H9 (cell line): Measurements from ENCODE around the gene GLYR1. TPM values are rescaled to one million over a fixed set of nuclear protein-coding genes. Genes with fewer than 3 reads are reported as not detected.

Experiments used
- DNase-seq: peaks from one replicate; pipeline ENCODE4 v3.0.0-alpha.2; 2017
- H2AFZ ChIP-seq: one replicate; pipeline ENCODE4 v1.6.1; 2013; ENCODE audit warnings: mild to moderate bottlenecking, low read length, control low read depth, moderate library complexity
- H2AK5ac ChIP-seq: 2 replicates; pipeline ENCODE4 v1.6.1; 2013; ENCODE audit warnings: low read length, control low read depth, mixed read lengths; ENCODE audit not compliant: insufficient read length
- H2BK120ac ChIP-seq: one replicate; pipeline ENCODE4 v1.6.1; 2013; ENCODE audit warnings: low read depth, mild to moderate bottlenecking, low read length, control low read depth, inconsistent platforms; ENCODE audit not compliant: poor library complexity, severe bottlenecking
- H2BK12ac ChIP-seq: 2 replicates; pipeline ENCODE4 v1.6.1; 2013; ENCODE audit warnings: low read length, control low read depth, mixed read lengths, low read depth; ENCODE audit not compliant: insufficient read length
- H2BK15ac ChIP-seq: 2 replicates; pipeline ENCODE4 v1.6.1; 2013; ENCODE audit warnings: low read depth, low read length, control low read depth
- H2BK20ac ChIP-seq: one replicate; pipeline ENCODE4 v1.6.1; 2013; ENCODE audit warnings: low read depth, mild to moderate bottlenecking, low read length, control low read depth, inconsistent platforms; ENCODE audit not compliant: poor library complexity, severe bottlenecking
- H2BK5ac ChIP-seq: 2 replicates; pipeline ENCODE4 v1.6.1; 2013; ENCODE audit warnings: low read length, control low read depth, mixed read lengths; ENCODE audit not compliant: insufficient read length
- H3K14ac ChIP-seq: 2 replicates; pipeline ENCODE4 v1.6.1; 2013; ENCODE audit warnings: low read length, control low read depth; ENCODE audit not compliant: insufficient read depth
- H3K18ac ChIP-seq: 2 replicates; pipeline ENCODE4 v1.6.1; 2013; ENCODE audit warnings: low read depth, mild to moderate bottlenecking, mixed read lengths, low read length, control low read depth; ENCODE audit not compliant: insufficient read length
- H3K23ac ChIP-seq: 2 replicates; pipeline ENCODE4 v1.6.1; 2013; ENCODE audit warnings: low read length, control low read depth, mixed read lengths, low read depth; ENCODE audit not compliant: insufficient read length
- H3K23me2 ChIP-seq: 2 replicates; pipeline ENCODE4 v1.6.1; 2013; ENCODE audit warnings: low read depth, mild to moderate bottlenecking, mixed read lengths, low read length, control low read depth; ENCODE audit not compliant: insufficient read length, poor library complexity, severe bottlenecking
- H3K27ac ChIP-seq: 2 replicates; pipeline ENCODE4 v1.5.1; 2013; ENCODE audit warnings: low read length, control low read depth, mixed read lengths, low read depth; ENCODE audit not compliant: insufficient read length
- H3K27me3 ChIP-seq: 2 replicates; pipeline ENCODE4 v1.6.1; 2013; ENCODE audit warnings: low read length, control low read depth, inconsistent platforms; ENCODE audit not compliant: insufficient read depth
- H3K4ac ChIP-seq: 2 replicates; pipeline ENCODE4 v1.6.1; 2013; ENCODE audit warnings: low read depth, mild to moderate bottlenecking, control low read depth, inconsistent platforms, low read length, moderate library complexity
- H3K4me1 ChIP-seq: 2 replicates; pipeline ENCODE4 v1.6.1; 2013; ENCODE audit warnings: low read length, control low read depth, inconsistent platforms; ENCODE audit not compliant: insufficient read depth
- H3K4me2 ChIP-seq: 2 replicates; pipeline ENCODE4 v1.6.1; 2013; ENCODE audit warnings: low read length, control low read depth, mixed read lengths; ENCODE audit not compliant: insufficient read length, insufficient read depth
- H3K56ac ChIP-seq: 2 replicates; pipeline ENCODE4 v1.6.1; 2013; ENCODE audit warnings: low read depth, mild to moderate bottlenecking, mixed read lengths, low read length, control low read depth; ENCODE audit not compliant: insufficient read length
- H3K79me1 ChIP-seq: 2 replicates; pipeline ENCODE4 v1.6.1; 2013; ENCODE audit warnings: low read depth, mild to moderate bottlenecking, moderate library complexity, low read length, control low read depth, inconsistent platforms; ENCODE audit not compliant: insufficient read depth, poor library complexity, severe bottlenecking
- H3K79me2 ChIP-seq: 2 replicates; pipeline ENCODE4 v1.6.1; 2013; ENCODE audit warnings: low read length, control low read depth, inconsistent platforms; ENCODE audit not compliant: insufficient read depth
- H3K9ac ChIP-seq: 2 replicates; pipeline ENCODE4 v1.6.1; 2013; ENCODE audit warnings: low read length, control low read depth, mixed read lengths; ENCODE audit not compliant: insufficient read length; ENCODE audit errors: extremely low read depth
- H3K9me3 ChIP-seq: one replicate; pipeline ENCODE4 v1.6.1; 2013; ENCODE audit warnings: low read depth, low read length, inconsistent platforms; ENCODE audit not compliant: control insufficient read depth
- H3T11ph ChIP-seq: one replicate; pipeline ENCODE4 v1.6.1; 2013; ENCODE audit warnings: mild to moderate bottlenecking, low read length, control low read depth, inconsistent platforms
- H4K20me1 ChIP-seq: one replicate; pipeline ENCODE4 v1.6.1; 2013; ENCODE audit not compliant: control insufficient read depth, insufficient read length, insufficient read depth
- H4K5ac ChIP-seq: 2 replicates; pipeline ENCODE4 v1.6.1; 2013; ENCODE audit warnings: low read depth, mild to moderate bottlenecking, mixed read lengths, low read length, control low read depth; ENCODE audit not compliant: insufficient read length
- H4K8ac ChIP-seq: replicated peaks from 2 replicates; pipeline ENCODE4 v1.6.1; 2013; ENCODE audit warnings: low read length, control low read depth, mixed read lengths, low read depth; ENCODE audit not compliant: insufficient read length
- H4K91ac ChIP-seq: 2 replicates; pipeline ENCODE4 v1.6.1; 2013; ENCODE audit warnings: low read depth, mild to moderate bottlenecking, moderate library complexity, mixed read lengths, low read length, control low read depth; ENCODE audit not compliant: insufficient read length
- H3K27ac Mint-ChIP-seq, 3 experiments: 2 replicates in 2 of 3; 3 replicates in 1 of 3; pipeline ENCODE4 v1.8.0; 2020 to 2021; ENCODE audit warnings: mixed read lengths in 3 of 3, mild to moderate bottlenecking in 1 of 3, moderate library complexity in 1 of 3
- H3K27me3 Mint-ChIP-seq: 2 replicates; pipeline ENCODE4 v1.8.0; 2021; ENCODE audit warnings: low read depth, mild to moderate bottlenecking, moderate library complexity, mixed read lengths
- H3K36me3 Mint-ChIP-seq, 3 experiments: 2 replicates in 2 of 3; 3 replicates in 1 of 3; pipeline ENCODE4 v1.8.0; 2020 to 2021; ENCODE audit warnings: low read depth in 3 of 3, mixed read lengths in 3 of 3; ENCODE audit not compliant: insufficient read depth in 1 of 3
- H3K4me1 Mint-ChIP-seq, 2 experiments: 2 replicates each; pipeline ENCODE4 v1.8.0; 2020; ENCODE audit warnings: mixed read lengths in 2 of 2
- H3K4me3 Mint-ChIP-seq, 2 experiments: 2 replicates in 1 of 2; 3 replicates in 1 of 2; pipeline ENCODE4 v1.8.0; 2020 to 2021; ENCODE audit warnings: mild to moderate bottlenecking in 2 of 2, mixed read lengths in 2 of 2, moderate library complexity in 1 of 2
- H3K9me3 Mint-ChIP-seq, 2 experiments: 2 replicates in 1 of 2; 3 replicates in 1 of 2; pipeline ENCODE4 v1.8.0; 2020; ENCODE audit warnings: mild to moderate bottlenecking in 2 of 2, mixed read lengths in 2 of 2, moderate library complexity in 1 of 2
- CTCF ChIP-seq: fragments of 200-600 bp; sonication (generic); conservative IDR thresholded peaks from 3 replicates; pipeline ENCODE4 v1.8.0; 2021; ENCODE audit warnings: antibody characterized with exemption, mild to moderate bottlenecking
- WGBS: extraction: QIAGEN DNeasy Blood & Tissue Kit; methylation state at CpG from one replicate; pipeline ENCODE4 v1.1.7; 2013; ENCODE audit warnings: missing lambda C conversion rate, low lambda C conversion rate, mixed read lengths; ENCODE audit not compliant: insufficient read length; ENCODE audit errors: extremely low coverage; 5-methylcytosine and 5-hydroxymethylcytosine counted together
- total RNA-seq: library from RNA; stranded (reverse); gene quantifications from 2 replicates; pipeline ENCODE4 v1.2.1, GENCODE V29; 2021

Gene GLYR1
- total RNA-seq, 1 experiment from 2014 or later: 114 TPM

DNA sequence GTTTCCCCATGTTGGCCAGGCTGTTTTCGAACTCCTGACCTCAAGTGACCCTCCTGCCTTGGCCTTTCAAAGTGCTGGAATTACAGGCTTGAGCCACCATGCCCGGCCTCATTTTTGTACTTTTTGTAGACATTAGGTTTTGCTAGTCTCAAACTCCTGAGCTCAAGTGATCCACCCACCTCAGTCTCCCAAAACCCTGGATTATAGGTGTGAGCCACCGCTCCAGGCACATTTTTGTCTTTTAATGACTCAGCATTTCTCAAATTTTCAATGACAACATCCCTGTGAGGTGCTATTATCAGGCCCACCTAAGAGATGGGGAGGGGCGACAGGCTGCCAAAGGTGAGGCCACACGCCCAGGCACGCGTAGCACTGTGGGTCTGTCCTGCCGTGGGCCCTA, 60.0 kb downstream of the GLYR1 start:
- no CpG with 5 or more reads among the region's 8 CpGs for WGBS
- Histone ChIP-seq H4K91ac (no peak overlapping the region), H3K4me1 (peaks cover 3% of the 10 kb centered on the region; the same call in 1 of the 2 replicates), H3K4me2 (no peak overlapping the region), H2BK15ac (no peak overlapping the region), H3K79me1 (no peaks in the 10 kb centered on the region), H3K23ac (no peak overlapping the region), H3T11ph (no peak overlapping the region), H3K4ac (no peak overlapping the region), H4K20me1 (no peaks in the 10 kb centered on the region), H2AK5ac (no peak overlapping the region), H3K27me3 (no peaks in the 10 kb centered on the region; the same call in 1 of the 2 replicates), H3K79me2 (no peaks in the 10 kb centered on the region), H2AFZ (no peak overlapping the region), H3K9me3 (no peaks in the 10 kb centered on the region), H3K27ac (no peak overlapping the region), H4K5ac (no peak overlapping the region), H3K9ac (no peak overlapping the region), H2BK120ac (no peak overlapping the region), H2BK20ac (no peak overlapping the region), H4K8ac (no peak overlapping the region), H3K23me2 (no peaks in the 10 kb centered on the region), H3K18ac (peak overlapping the region; percentile 33), H3K56ac (no peak overlapping the region), H3K14ac (peak overlapping the region; percentile 11), H2BK5ac (no peak overlapping the region), H2BK12ac (no peak overlapping the region)
- Mint-ChIP-seq H3K4me3 (no peak overlapping the region), H3K9me3 (no peaks in the 10 kb centered on the region; a peak in 1 of 5 replicates), H3K27ac (0 out of 7 replicates have a peak overlapping the region, but pooled peaks of 1 of the 3 experiments have one; percentile 34), H3K27me3 (no peaks in the 10 kb centered on the region; the same call in 1 of the 2 replicates), H3K36me3 (no peaks in the 10 kb centered on the region), H3K4me1 (peaks cover 15 to 24% of the 10 kb centered on the region in 2 experiments)
- DNase-seq: no peak
- TF ChIP-seq CTCF: no peak
